Transverse colon (tissue), 4 donors: ENCODE data around the gene OR6C70. TPM values are rescaled to one million over a fixed set of nuclear protein-coding genes. Genes with fewer than 3 reads are reported as not detected.

ENCODE experiments used
- DNase-seq: peaks from one replicate; pipeline ENCODE4 v3.0.0-alpha.2; 2019
- H3K27ac ChIP-seq, 4 donors: fragments of 200-600 bp; sonication (generic); 2 replicates each; pipeline ENCODE4 v1.5.1; 2016 to 2018; ENCODE audit warnings: inconsistent platforms in 4 of 4
- H3K27me3 ChIP-seq: fragments of 200-600 bp; sonication (generic); 2 replicates; pipeline ENCODE4 v1.5.1; 2017; ENCODE audit warnings: inconsistent platforms
- H3K36me3 ChIP-seq, 4 donors: fragments of 200-600 bp; sonication (generic); 2 replicates each; pipeline ENCODE4 v1.5.1; 2017 to 2019; ENCODE audit warnings: inconsistent platforms in 4 of 4
- H3K4me1 ChIP-seq, 4 donors: fragments of 200-600 bp; sonication (generic); 2 replicates each; pipeline ENCODE4 v1.5.1; 2017 to 2020; ENCODE audit warnings: inconsistent platforms in 4 of 4
- H3K4me3 ChIP-seq, 4 donors: fragments of 200-600 bp; sonication (generic); 1 replicate in 1 of 4; 2 replicates in 3 of 4; pipeline versions ENCODE4 v1.5.1 to v1.6.1; 2017 to 2019; ENCODE audit warnings: inconsistent platforms in 4 of 4
- H3K9me3 ChIP-seq, 2 donors: fragments of 200-600 bp; sonication (generic); 2 replicates each; pipeline ENCODE4 v1.5.1; 2017 to 2019; ENCODE audit warnings: inconsistent platforms in 2 of 2
- EP300 ChIP-seq: sonication (generic); formaldehyde crosslinking; IDR thresholded peaks from one replicate; pipeline ENCODE4 v1.6.1; 2017; ENCODE audit warnings: antibody characterized with exemption, low read depth
- POLR2A ChIP-seq: fragments of 450-650 bp; IDR thresholded peaks from one replicate; pipeline ENCODE4 v1.6.1; 2016; ENCODE audit warnings: antibody characterized with exemption, mild to moderate bottlenecking, moderate library complexity
- POLR2AphosphoS5 ChIP-seq, 3 donors: sonication (generic); formaldehyde crosslinking; IDR thresholded peaks; one replicate each; pipeline ENCODE4 v1.6.1; 2016; ENCODE audit warnings: antibody characterized with exemption in 3 of 3
- WGBS, 2 donors: methylation state at CpG; one replicate each; pipeline ENCODE4 v1.1.5; 2018; ENCODE audit warnings: low coverage in 1 of 2; 5-methylcytosine and 5-hydroxymethylcytosine counted together
- in situ Hi-C, 4 donors: fragments of 200-750 bp; cut with MboI; loops; one replicate each; pipeline versions ENCODE4 v1.15.0 to v1.15.1; 2017; ENCODE audit warnings: low sequenced_read_pairs in 3 of 4, low pct_ligation_motif_present in 1 of 4, low pct_unique_long_range_greater_than_20kb in 1 of 4
- intact Hi-C: fragments of 100-400 bp; cut with DNase I; formaldehyde crosslinking; loops from one replicate; pipeline ENCODE4 v1.15.1; 2023; ENCODE audit warnings: low total_unique reads
- total RNA-seq, 4 donors: library from RNA; depleted of rRNA; stranded (reverse); fragments of >200 nt; gene quantifications; one replicate each; pipeline ENCODE4 v1.1.0, GENCODE V29; 2016
- TF ChIP-seq, protein P1 (sequence below), 5 experiments: fragments of 200-600 bp in 3 of 5; fragments of 450-650 bp in 2 of 5; sonication (generic) in 3 of 5; IDR thresholded peaks; 1 replicate in 2 of 5; 2 replicates in 3 of 5; pipeline ENCODE4 v1.5.1; 2016 to 2017; ENCODE audit warnings: antibody characterized with exemption in 5 of 5, inconsistent platforms in 3 of 5, mild to moderate bottlenecking in 2 of 5, moderate library complexity in 1 of 5

The OR6C70 gene
- not detected for total RNA-seq

DNA sequence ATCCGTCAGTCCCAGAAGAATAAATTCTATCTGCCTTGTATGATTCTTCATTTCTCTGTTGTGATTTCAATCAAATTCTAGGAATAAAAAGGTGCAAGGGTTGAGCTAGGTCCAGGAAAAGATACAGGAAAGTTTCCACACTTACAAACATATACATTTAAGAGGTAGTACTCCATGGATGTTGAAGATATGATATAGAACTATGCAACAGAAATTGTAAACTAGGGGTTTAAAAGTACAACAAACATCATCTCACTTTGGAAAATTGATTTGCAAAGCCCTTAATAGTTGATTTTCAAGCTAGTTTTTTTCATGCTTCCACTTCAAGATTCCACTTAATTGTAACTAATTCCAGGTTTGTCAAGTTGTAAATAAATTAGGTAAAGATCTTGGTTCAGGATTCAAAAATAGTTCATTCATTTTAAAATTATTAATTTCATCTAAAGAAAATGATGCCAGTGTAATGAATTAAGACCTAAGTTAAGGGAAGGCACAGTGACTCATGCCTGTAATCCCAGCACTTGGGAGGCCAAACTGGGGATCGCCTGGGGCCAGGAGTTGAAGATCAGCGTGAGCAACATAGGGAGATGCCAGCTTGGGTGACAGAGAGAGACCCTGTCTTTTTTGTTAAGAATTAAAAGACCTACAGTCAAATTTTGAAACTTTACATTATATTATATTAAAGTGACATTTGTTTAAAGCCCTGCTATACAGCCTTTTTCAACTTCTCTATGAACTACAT, at the start of gene OR6C70:
Gene OR6C70, minus strand, starts transcription at position 51 of the 742 bp plus-strand sequence. Its CDS starts 0 bp downstream, at position 51.
- no peak for TF ChIP-seq POLR2AphosphoS5 (IDR thresholded peaks at IDR 0.05)
- no peak for TF ChIP-seq POLR2A
- TF ChIP-seq EP300, result no peak
- TF ChIP-seq, protein P1, sequence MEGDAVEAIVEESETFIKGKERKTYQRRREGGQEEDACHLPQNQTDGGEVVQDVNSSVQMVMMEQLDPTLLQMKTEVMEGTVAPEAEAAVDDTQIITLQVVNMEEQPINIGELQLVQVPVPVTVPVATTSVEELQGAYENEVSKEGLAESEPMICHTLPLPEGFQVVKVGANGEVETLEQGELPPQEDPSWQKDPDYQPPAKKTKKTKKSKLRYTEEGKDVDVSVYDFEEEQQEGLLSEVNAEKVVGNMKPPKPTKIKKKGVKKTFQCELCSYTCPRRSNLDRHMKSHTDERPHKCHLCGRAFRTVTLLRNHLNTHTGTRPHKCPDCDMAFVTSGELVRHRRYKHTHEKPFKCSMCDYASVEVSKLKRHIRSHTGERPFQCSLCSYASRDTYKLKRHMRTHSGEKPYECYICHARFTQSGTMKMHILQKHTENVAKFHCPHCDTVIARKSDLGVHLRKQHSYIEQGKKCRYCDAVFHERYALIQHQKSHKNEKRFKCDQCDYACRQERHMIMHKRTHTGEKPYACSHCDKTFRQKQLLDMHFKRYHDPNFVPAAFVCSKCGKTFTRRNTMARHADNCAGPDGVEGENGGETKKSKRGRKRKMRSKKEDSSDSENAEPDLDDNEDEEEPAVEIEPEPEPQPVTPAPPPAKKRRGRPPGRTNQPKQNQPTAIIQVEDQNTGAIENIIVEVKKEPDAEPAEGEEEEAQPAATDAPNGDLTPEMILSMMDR (IDR thresholded peaks at IDR 0.05), result no peak
- in situ Hi-C loops, result no loop called here
- H3K27me3 ChIP-seq, result no peaks in the 10 kb centered on the region
- H3K4me1 ChIP-seq, result no peaks in the 10 kb centered on the region
- DNase-seq, result no peak
- H3K4me3 ChIP-seq, result no peak within 1 kb of the TSS
- 80 to 84% methylated on average over 3 of the region's 3 CpGs for WGBS, 2 donors
- intact Hi-C loops, result no loop called here
- H3K36me3 ChIP-seq, result no peaks in the 10 kb centered on the region
- no peaks in the 10 kb centered on the region for H3K9me3 ChIP-seq
- H3K27ac ChIP-seq, result no peak within 1 kb of the TSS

- in situ Hi-C loops, result no loop called here
- TF ChIP-seq POLR2A (no peak), POLR2AphosphoS5 (IDR thresholded peaks at IDR 0.05) (no peak), EP300 (no peak)
- TF ChIP-seq, protein P1 (IDR thresholded peaks at IDR 0.05), result no peak
- H3K4me1 ChIP-seq, result no peaks in the 10 kb centered on the region
- no peaks in the 10 kb centered on the region for H3K9me3 ChIP-seq
- no peaks in the 10 kb centered on the region for H3K27me3 ChIP-seq
- no peak overlapping the region for H3K4me3 ChIP-seq
- DNase-seq, result no peak
- no peaks in the 10 kb centered on the region for H3K36me3 ChIP-seq
- intact Hi-C loops, result no loop called here
- no peak overlapping the region for H3K27ac ChIP-seq
Observed at GRCh38 chr12:55516391-55516790, 46.5 kb upstream of the OR6C70 start.

- DNase-seq, result no peak
- intact Hi-C loops (no loop called here), in situ Hi-C loops (no loop called here)
- Histone ChIP-seq H3K36me3 (no peaks in the 10 kb centered on the region), H3K4me3 (no peak overlapping the region), H3K9me3 (no peaks in the 10 kb centered on the region), H3K27me3 (no peaks in the 10 kb centered on the region), H3K27ac (no peak overlapping the region), H3K4me1 (no peaks in the 10 kb centered on the region)
- WGBS, 2 donors, result 83% methylated on average over 1 of the region's 1 CpG; no CpG with 5 or more reads in 1 of the 2 donors
- TF ChIP-seq EP300 (no peak), POLR2A (no peak), POLR2AphosphoS5 (IDR thresholded peaks at IDR 0.05) (no peak)
- TF ChIP-seq, protein P1 (IDR thresholded peaks at IDR 0.05), result no peak
Observed at GRCh38 chr12:55515696-55516095, 45.8 kb upstream of the OR6C70 start.

DNA sequence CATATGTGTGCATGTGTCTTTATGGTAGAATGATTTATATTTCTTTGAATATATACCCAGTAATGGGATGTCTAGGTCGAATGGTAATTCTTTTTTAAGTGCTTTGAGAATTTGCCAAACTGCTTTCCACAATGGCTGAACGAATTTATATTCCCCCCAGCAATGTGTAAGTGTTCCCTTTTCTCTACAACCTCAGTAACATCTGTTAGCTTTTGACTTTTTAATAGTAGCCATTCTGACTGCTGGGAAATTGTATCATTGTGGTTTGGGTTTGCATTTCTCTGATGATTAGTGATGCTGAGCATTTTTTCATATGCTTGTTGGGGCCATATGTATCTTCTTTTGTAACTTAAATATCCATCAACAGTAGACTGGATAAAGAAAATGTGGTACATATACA, 31.7 kb upstream of the OR6C70 start:
- in situ Hi-C loops (no loop called here), intact Hi-C loops (no loop called here)
- Histone ChIP-seq H3K9me3 (no peaks in the 10 kb centered on the region), H3K36me3 (no peaks in the 10 kb centered on the region), H3K4me3 (no peak overlapping the region), H3K27me3 (no peaks in the 10 kb centered on the region), H3K27ac (no peak overlapping the region), H3K4me1 (peaks cover 0 to 11% (median 5%) of the 10 kb centered on the region in 4 donors)
- WGBS, 2 donors, result 37 to 41% methylated on average over 2 of the region's 2 CpGs
- TF ChIP-seq POLR2AphosphoS5 (IDR thresholded peaks at IDR 0.05) (no peak), POLR2A (no peak), EP300 (no peak)
- TF ChIP-seq, protein P1 (IDR thresholded peaks at IDR 0.05), result no peak
- DNase-seq, result no peak
